Liver (tissue), 3 donors: Measurements from ENCODE around the gene NINJ1.

Experiments
- FOXA2 ChIP-seq: IDR thresholded peaks from 2 replicates; pipeline ENCODE4 v1.6.1; 2016; ENCODE audit warnings: antibody characterized with exemption
- GABPA ChIP-seq, 2 donors: IDR thresholded peaks in 1 of 2; conservative IDR thresholded peaks in 1 of 2; 2 replicates each; pipeline ENCODE4 v1.6.1; 2016; ENCODE audit warnings: antibody characterized with exemption in 2 of 2, mild to moderate bottlenecking in 1 of 2, moderate library complexity in 1 of 2
- JUND ChIP-seq, 2 donors: IDR thresholded peaks; 2 replicates each; pipeline ENCODE4 v1.6.1; 2016; ENCODE audit warnings: antibody characterized with exemption in 2 of 2
- REST ChIP-seq: IDR thresholded peaks from 2 replicates; pipeline ENCODE4 v1.6.1; 2016; ENCODE audit warnings: antibody characterized with exemption, mild to moderate bottlenecking
- SP1 ChIP-seq: IDR thresholded peaks from 2 replicates; pipeline ENCODE4 v1.6.1; 2018; ENCODE audit warnings: antibody characterized with exemption, mild to moderate bottlenecking
- YY1 ChIP-seq: IDR thresholded peaks from 2 replicates; pipeline ENCODE4 v1.6.1; 2016; ENCODE audit warnings: antibody characterized with exemption, mild to moderate bottlenecking
- ZBTB33 ChIP-seq: IDR thresholded peaks from 2 replicates; pipeline ENCODE4 v1.6.1; 2016; ENCODE audit warnings: antibody characterized with exemption
- TF ChIP-seq, protein P1 (sequence below): fragments of 150-350 bp; IDR thresholded peaks from 2 replicates; pipeline ENCODE4 v1.5.1; 2017; ENCODE audit warnings: improper control_type of control experiment, low read depth, low read length; ENCODE audit not compliant: missing input control
- TF ChIP-seq, protein P2 (sequence below): IDR thresholded peaks from 2 replicates; pipeline ENCODE4 v1.6.1; 2016; ENCODE audit warnings: antibody characterized with exemption
- TF ChIP-seq, protein P3 (sequence below): IDR thresholded peaks from 2 replicates; pipeline ENCODE4 v1.6.1; 2016; ENCODE audit warnings: antibody characterized with exemption
- donor health status: healthy.
- donor health status: healthy.

GRCh38 chr9:93091453-93092081, 42.5 kb downstream of the NINJ1 start:
- TF ChIP-seq, protein P1, sequence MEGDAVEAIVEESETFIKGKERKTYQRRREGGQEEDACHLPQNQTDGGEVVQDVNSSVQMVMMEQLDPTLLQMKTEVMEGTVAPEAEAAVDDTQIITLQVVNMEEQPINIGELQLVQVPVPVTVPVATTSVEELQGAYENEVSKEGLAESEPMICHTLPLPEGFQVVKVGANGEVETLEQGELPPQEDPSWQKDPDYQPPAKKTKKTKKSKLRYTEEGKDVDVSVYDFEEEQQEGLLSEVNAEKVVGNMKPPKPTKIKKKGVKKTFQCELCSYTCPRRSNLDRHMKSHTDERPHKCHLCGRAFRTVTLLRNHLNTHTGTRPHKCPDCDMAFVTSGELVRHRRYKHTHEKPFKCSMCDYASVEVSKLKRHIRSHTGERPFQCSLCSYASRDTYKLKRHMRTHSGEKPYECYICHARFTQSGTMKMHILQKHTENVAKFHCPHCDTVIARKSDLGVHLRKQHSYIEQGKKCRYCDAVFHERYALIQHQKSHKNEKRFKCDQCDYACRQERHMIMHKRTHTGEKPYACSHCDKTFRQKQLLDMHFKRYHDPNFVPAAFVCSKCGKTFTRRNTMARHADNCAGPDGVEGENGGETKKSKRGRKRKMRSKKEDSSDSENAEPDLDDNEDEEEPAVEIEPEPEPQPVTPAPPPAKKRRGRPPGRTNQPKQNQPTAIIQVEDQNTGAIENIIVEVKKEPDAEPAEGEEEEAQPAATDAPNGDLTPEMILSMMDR: no peak
- TF ChIP-seq ZBTB33 (no peak), GABPA (IDR thresholded peaks at IDR 0.05 in 1 of 2, conservative IDR thresholded peaks at IDR 0.05 in 1 of 2) (no peak), JUND (IDR thresholded peaks at IDR 0.05) (no peak), REST (no peak), SP1 (no peak), YY1 (no peak), FOXA2 (no peak)
- TF ChIP-seq, protein P2, sequence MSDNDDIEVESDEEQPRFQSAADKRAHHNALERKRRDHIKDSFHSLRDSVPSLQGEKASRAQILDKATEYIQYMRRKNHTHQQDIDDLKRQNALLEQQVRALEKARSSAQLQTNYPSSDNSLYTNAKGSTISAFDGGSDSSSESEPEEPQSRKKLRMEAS: no peak
- TF ChIP-seq, protein P3, sequence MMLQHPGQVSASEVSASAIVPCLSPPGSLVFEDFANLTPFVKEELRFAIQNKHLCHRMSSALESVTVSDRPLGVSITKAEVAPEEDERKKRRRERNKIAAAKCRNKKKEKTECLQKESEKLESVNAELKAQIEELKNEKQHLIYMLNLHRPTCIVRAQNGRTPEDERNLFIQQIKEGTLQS: no peak
